Measurements from ENCODE around the gene HPSE2.

Gene HPSE2

GRCh38 chr10:99119258-99119748 is 116.3 kb downstream of the HPSE2 start:
- TF ChIP-seq FOXM1 (IDR thresholded peaks at IDR 0.05; ENCODE audit: borderline replicate concordance, low read depth) (no peak), CEBPB (IDR thresholded peaks at IDR 0.05) (no peak), REST (IDR thresholded peaks at IDR 0.05; ENCODE audit: low read depth) (no peak), YY1 (IDR thresholded peaks at IDR 0.05; ENCODE audit: low read depth) (no peak), RAD21 (IDR thresholded peaks at IDR 0.05; ENCODE audit: low read depth) (no peak)

- TF ChIP-seq ZBTB7A (IDR thresholded peaks at IDR 0.05; ENCODE audit: low read depth), result no peak
- no peak for TF ChIP-seq TEAD4 (IDR thresholded peaks at IDR 0.05)
- no peak for TF ChIP-seq YY1 (IDR thresholded peaks at IDR 0.05; ENCODE audit: low read depth)
- TF ChIP-seq REST (IDR thresholded peaks at IDR 0.05; ENCODE audit: low read depth), result no peak
- no peak for TF ChIP-seq CEBPB (IDR thresholded peaks at IDR 0.05)
- TF ChIP-seq MAX (IDR thresholded peaks at IDR 0.05), result no peak
- no peak for TF ChIP-seq TCF12 (IDR thresholded peaks at IDR 0.05; ENCODE audit: low read depth)
- no peak for TF ChIP-seq NFIC (IDR thresholded peaks at IDR 0.05)
- no peak for TF ChIP-seq RAD21 (IDR thresholded peaks at IDR 0.05; ENCODE audit: low read depth)
- no peak for TF ChIP-seq EP300 (IDR thresholded peaks at IDR 0.05; ENCODE audit: borderline replicate concordance)
- no peak for TF ChIP-seq CREB1 (IDR thresholded peaks at IDR 0.05; ENCODE audit: low read depth)
- TF ChIP-seq FOXM1 (IDR thresholded peaks at IDR 0.05; ENCODE audit: borderline replicate concordance, low read depth), result no peak
These were observed 119.9 kb downstream of the HPSE2 start for GRCh38 chr10:99115703-99116102.

GRCh38 chr10:99085358-99085757 is 150.3 kb downstream of the HPSE2 start:
- TF ChIP-seq CEBPB (IDR thresholded peaks at IDR 0.05) (no peak), USF1 (IDR thresholded peaks at IDR 0.05) (no peak), REST (IDR thresholded peaks at IDR 0.05; ENCODE audit: low read depth) (no peak)

GRCh38 chr10:99084161-99084560 is 151.5 kb downstream of the HPSE2 start:
- TF ChIP-seq EP300 (IDR thresholded peaks at IDR 0.05; ENCODE audit: borderline replicate concordance) (no peak), REST (IDR thresholded peaks at IDR 0.05; ENCODE audit: low read depth) (no peak), RAD21 (IDR thresholded peaks at IDR 0.05; ENCODE audit: low read depth) (no peak), EGR1 (IDR thresholded peaks at IDR 0.05) (no peak), ZBTB7A (IDR thresholded peaks at IDR 0.05; ENCODE audit: low read depth) (no peak), CEBPB (IDR thresholded peaks at IDR 0.05) (no peak), MAX (IDR thresholded peaks at IDR 0.05) (no peak), CREB1 (IDR thresholded peaks at IDR 0.05; ENCODE audit: low read depth) (no peak), TEAD4 (IDR thresholded peaks at IDR 0.05) (no peak), FOXM1 (IDR thresholded peaks at IDR 0.05; ENCODE audit: borderline replicate concordance, low read depth) (no peak), NFIC (IDR thresholded peaks at IDR 0.05) (no peak), USF1 (IDR thresholded peaks at IDR 0.05) (no peak), YY1 (IDR thresholded peaks at IDR 0.05; ENCODE audit: low read depth) (no peak), TAF1 (IDR thresholded peaks at IDR 0.05; ENCODE audit: low read depth) (no peak), TCF12 (IDR thresholded peaks at IDR 0.05; ENCODE audit: low read depth) (no peak)
